Measurements from ENCODE around the gene CES3. TPM values are rescaled to one million over a fixed set of nuclear protein-coding genes. Genes with fewer than 3 reads are reported as not detected.

The CES3 gene
- total RNA-seq, 1 experiment from 2014 or later: 3.7 TPM

- H3K56ac ChIP-seq (ENCODE audit: insufficient read length, low read depth, low read length): no peak overlapping the region
- WGBS (ENCODE audit: extremely low coverage, insufficient read length, low lambda C conversion rate): no CpG with 5 or more reads among the region's 5 CpGs
- Mint-ChIP-seq H3K36me3 (ENCODE audit: insufficient read depth in 1 of 3, low read depth in 3 of 3) (no peaks in the 10 kb centered on the region), H3K4me1 (peaks cover 7 to 12% of the 10 kb centered on the region in 2 experiments; a peak in 3 of 4 replicates), H3K4me3 (no peak overlapping the region), H3K9me3 (no peaks in the 10 kb centered on the region), H3K27me3 (ENCODE audit: low read depth) (peaks cover 40% of the 10 kb centered on the region), H3K27ac (no peak overlapping the region; a peak in 1 of 7 replicates)
- no peak overlapping the region for H4K5ac ChIP-seq (ENCODE audit: insufficient read length, low read depth, low read length)
- no peak overlapping the region for H2BK20ac ChIP-seq (ENCODE audit: low read depth, low read length, poor library complexity, severe bottlenecking)
- H3K4ac ChIP-seq (ENCODE audit: low read depth, low read length): no peak overlapping the region
- no peak overlapping the region for H4K8ac ChIP-seq (replicated peaks; ENCODE audit: insufficient read length, low read depth, low read length)
- H3K27ac ChIP-seq (ENCODE audit: insufficient read length, low read depth, low read length): no peak overlapping the region
- no peak overlapping the region for H3K9ac ChIP-seq (ENCODE audit: extremely low read depth, insufficient read length, low read length)
- H3K27me3 ChIP-seq (ENCODE audit: insufficient read depth, low read length): peaks cover 16% of the 10 kb centered on the region; the same call in 1 of the 2 replicates
- H2BK12ac ChIP-seq (ENCODE audit: insufficient read length, low read depth, low read length): no peak overlapping the region
- DNase-seq: no peak
- no peak overlapping the region for H3T11ph ChIP-seq (ENCODE audit: low read length)
- no peaks in the 10 kb centered on the region for H3K4me1 ChIP-seq (ENCODE audit: insufficient read depth, low read length)
- no peak overlapping the region for H3K18ac ChIP-seq (ENCODE audit: insufficient read length, low read depth, low read length)
- no peak overlapping the region for H2BK120ac ChIP-seq (ENCODE audit: low read depth, low read length, poor library complexity, severe bottlenecking)
- H3K14ac ChIP-seq (ENCODE audit: insufficient read depth, low read length): no peak overlapping the region
- H2AK5ac ChIP-seq (ENCODE audit: insufficient read length, low read length): no peak overlapping the region
- no peaks in the 10 kb centered on the region for H3K79me1 ChIP-seq (ENCODE audit: insufficient read depth, low read depth, low read length, poor library complexity, severe bottlenecking)
- no peaks in the 10 kb centered on the region for H4K20me1 ChIP-seq (ENCODE audit: control insufficient read depth, insufficient read depth, insufficient read length)
- H4K91ac ChIP-seq (ENCODE audit: insufficient read length, low read depth, low read length): no peak overlapping the region
- H3K23ac ChIP-seq (ENCODE audit: insufficient read length, low read depth, low read length): no peak overlapping the region
- H3K79me2 ChIP-seq (ENCODE audit: insufficient read depth, low read length): no peaks in the 10 kb centered on the region
- H3K23me2 ChIP-seq (ENCODE audit: insufficient read length, low read depth, low read length, poor library complexity, severe bottlenecking): peaks cover 6% of the 10 kb centered on the region
- H3K4me2 ChIP-seq (ENCODE audit: insufficient read depth, insufficient read length, low read length): no peak overlapping the region
- no peaks in the 10 kb centered on the region for H3K9me3 ChIP-seq (ENCODE audit: control insufficient read depth, low read depth, low read length)
- H2BK15ac ChIP-seq (ENCODE audit: low read depth, low read length): no peak overlapping the region
- no peak overlapping the region for H2BK5ac ChIP-seq (ENCODE audit: insufficient read length, low read length)
- TF ChIP-seq CTCF (conservative IDR thresholded peaks at IDR 0.05): no peak
- no peak overlapping the region for H2AFZ ChIP-seq (ENCODE audit: low read length)
Measured at GRCh38 chr16:67016681-67017420, 55.8 kb downstream of the CES3 start.

Data from H9 (cell line).